GM12891 (cell line): Measurements from ENCODE around the gene TK2.
A peak's percentile ranks its signal among the peaks of the same experiment; 100 is the strongest.

Experiments
- DNase-seq: peaks from one replicate; pipeline ENCODE4 v3.0.0; 2011; ENCODE audit warnings: low spot score; ENCODE audit not compliant: insufficient read length
- FAIRE-seq: peaks from 2 replicates; lab custom pipeline; 2011; peaks lifted over from hg19 to GRCh38; lab: Jason Lieb, UNC
- PAX5 ChIP-seq: IDR thresholded peaks from 2 replicates; pipeline ENCODE4 v1.6.1; 2011; ENCODE audit warnings: low read length, moderate library complexity, mild to moderate bottlenecking; ENCODE audit not compliant: insufficient read depth, severe bottlenecking
- POLR2A ChIP-seq: IDR thresholded peaks from 2 replicates; pipeline ENCODE4 v1.6.1; 2011; ENCODE audit warnings: low read depth, low read length, control low read depth
- POLR2AphosphoS5 ChIP-seq: IDR thresholded peaks from 2 replicates; pipeline ENCODE4 v1.6.1; 2011; ENCODE audit warnings: low read depth, low read length, control low read depth
- POU2F2 ChIP-seq: IDR thresholded peaks from 2 replicates; pipeline ENCODE4 v1.6.1; 2011; ENCODE audit warnings: low read depth, mild to moderate bottlenecking, control low read depth, low read length, moderate library complexity
- SPI1 ChIP-seq: IDR thresholded peaks from 2 replicates; pipeline ENCODE4 v1.6.1; 2011; ENCODE audit warnings: low read depth, low read length, control low read depth
- TAF1 ChIP-seq: IDR thresholded peaks from 2 replicates; pipeline ENCODE4 v1.6.1; 2011; ENCODE audit warnings: low read depth, low read length, control low read depth

The TK2 gene

DNA sequence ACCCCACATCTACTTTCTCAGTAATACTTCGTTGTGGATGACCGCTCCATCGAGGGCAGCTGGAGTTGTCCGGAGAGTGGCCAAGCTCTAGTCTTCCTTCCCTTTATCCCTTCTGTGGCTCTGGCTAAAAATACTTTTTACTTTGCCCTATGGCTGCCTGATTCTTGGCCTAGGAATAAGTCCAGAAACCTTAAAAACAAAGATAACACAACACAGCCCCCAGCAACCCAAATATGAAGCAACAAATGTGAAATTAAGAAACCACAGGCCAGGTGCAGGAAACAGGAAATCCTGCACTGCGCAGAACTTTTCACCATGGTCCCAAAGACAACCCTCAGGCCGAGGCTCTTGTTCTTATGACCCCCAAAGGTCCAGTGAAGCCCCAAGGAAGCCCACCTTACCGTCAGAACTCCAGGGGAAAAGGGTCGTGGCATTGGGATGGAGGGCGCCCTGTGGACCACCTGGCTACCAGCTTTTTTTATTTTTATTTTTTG is 26.0 kb downstream of the TK2 start:
- no peak for DNase-seq
- TF ChIP-seq SPI1 (peak; percentile 49; the same call in 1 of the 2 replicates), POU2F2 (0 out of 2 replicates have a peak, but pooled peaks have one; percentile 59), TAF1 (no peak)
- FAIRE-seq = peak; percentile 83

DNA sequence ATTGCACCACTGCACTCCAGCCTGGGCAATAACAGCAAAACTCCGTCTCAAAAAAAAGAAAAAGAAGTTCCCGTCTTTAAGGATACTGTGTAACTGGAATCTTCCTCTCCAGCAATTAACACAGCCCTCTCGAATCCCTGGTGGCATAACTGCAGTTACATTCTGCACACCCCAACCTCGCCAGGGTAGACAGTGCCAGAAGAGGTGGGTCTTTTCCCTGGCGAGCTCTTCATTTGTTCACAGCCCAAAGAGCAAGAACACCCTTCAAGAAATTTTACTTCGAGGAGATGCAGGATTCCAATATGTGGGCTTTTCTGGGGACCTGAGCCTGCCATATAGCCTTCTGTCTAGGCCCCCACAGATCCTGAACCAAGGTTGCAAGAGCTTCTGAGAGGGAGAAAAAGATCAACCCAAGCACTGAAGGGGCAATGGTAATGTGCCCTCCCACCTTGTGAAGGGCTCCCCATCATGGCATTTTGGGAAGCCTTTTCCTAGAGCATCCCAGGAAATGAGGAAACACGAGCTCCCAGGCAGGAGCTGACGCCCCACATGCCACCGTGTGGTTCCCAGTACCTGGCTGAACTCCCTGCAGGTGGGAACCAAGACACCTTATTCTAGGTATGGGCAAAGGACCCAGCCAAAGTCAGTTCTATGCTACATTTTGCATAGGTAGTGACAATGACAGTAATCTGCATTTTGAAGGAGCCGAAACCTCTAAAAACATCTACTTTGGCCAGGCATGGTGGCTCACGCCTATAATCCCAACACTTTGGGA is 26.9 kb downstream of the TK2 start:
- peak; percentile 47 for FAIRE-seq
- DNase-seq = no peak
- TF ChIP-seq POLR2A (no peak), PAX5 (no peak), POLR2AphosphoS5 (no peak), TAF1 (no peak), POU2F2 (no peak), SPI1 (no peak)

DNA sequence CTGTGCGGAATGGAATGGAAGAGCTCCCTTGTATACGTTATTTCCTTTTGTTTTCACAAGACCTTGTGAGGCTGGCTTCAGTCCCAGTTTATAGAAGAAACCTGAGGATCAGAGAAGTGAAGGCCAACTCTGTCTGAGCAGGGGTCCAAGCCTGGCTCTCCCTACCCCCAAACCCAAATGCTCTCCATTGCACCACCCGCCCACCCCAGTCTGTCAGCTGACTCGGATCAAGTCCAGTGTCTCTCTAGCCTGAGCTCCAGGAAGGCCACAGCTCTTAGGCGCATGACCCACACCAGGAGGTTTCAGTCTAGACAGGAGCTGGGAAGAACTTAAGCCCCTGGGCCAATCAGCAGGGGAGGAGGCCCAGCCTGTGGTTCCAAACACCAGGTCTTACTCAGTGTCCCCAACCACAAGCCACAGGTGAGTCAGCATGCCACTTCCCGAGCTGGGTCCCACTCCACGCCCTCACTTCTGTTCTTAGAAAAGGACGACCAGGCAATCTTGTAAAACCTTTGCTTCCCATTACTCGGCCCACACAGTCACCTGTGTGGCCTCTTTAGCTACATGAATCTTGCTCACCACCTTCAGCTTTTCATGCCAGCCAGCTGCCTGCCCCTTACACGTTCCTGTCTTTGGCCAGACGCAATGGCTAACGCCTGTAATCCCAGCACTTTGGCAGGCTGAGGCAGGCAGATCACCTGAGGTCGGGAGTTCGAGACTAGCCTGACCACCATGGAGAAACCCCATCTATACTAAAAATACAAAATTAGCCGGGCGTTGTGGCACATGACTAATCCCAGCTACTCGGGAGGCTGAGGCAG is 27.8 kb downstream of the TK2 start:
- peak; percentile 61 for TF ChIP-seq PAX5
- TF ChIP-seq SPI1 = peak; percentile 69
- TF ChIP-seq TAF1 = no peak
- no peak for TF ChIP-seq POLR2AphosphoS5
- peak; percentile 83 for TF ChIP-seq POU2F2
- TF ChIP-seq POLR2A = no peak
- peak; percentile 98 for FAIRE-seq

DNA sequence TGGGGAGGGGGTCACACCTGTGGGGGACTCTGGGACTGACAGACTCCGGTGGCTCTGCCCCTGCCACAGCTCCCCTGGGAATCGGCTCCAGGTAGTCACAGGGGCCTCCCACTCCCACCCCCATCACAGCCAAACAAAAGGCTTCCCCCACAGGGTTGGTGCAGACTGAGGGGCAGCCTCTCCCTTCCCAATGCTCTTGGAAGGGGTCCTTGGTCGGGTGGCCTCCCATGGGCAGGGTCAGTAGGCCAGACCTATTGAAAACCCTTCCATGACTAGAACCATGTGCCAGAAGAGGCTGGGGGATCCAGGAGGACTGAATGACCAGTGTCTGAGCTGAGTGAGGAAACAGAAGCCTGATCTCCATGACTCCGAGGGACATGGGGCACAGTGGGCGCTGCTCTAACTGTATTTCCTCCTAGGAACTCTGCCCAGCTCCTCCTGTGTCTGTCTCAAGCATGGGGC is 28.6 kb downstream of the TK2 start:
- no peak for FAIRE-seq
- DNase-seq = no peak
- TF ChIP-seq TAF1 (no peak), POLR2AphosphoS5 (no peak), SPI1 (no peak), POU2F2 (no peak), PAX5 (no peak), POLR2A (no peak)

More for the DNA sequence above, 27.8 kb downstream of the TK2 start:
- DNase-seq = peak; percentile 35

DNA sequence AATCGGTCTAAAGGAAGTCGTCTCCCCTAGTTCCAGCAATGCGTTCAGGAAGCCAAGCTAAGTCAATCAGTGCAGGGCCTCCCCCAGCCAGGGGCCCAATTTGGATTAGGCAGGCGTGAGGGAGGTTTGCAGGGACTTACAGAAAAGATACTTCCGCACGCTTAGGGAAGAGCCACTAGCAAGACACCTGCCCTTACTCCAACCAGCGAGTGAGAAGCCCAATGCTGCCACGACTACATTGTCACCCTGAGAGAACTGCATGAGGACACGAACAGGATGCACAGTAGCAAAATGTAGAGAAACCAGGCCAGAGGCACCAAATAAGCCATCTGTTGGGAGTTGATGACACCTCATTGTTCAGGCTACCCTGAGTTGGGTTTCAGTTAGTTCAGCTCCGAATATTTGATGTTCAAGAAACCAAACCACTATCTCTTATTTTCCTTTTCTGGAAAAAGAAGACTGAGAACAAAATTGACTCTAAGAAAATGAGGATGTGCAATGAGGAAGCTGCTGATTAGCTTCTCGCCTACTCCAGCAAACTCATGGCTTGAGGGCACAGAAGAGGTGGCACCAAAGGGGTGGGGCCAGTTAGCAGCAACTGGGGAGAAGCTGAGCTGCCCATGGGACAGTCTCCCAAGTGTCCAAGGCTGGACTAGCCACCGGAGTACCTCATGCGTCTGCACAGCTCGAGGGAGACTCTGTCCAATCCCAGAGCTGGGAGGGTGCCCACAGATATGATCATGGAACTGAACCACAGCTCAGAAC is 29.3 kb downstream of the TK2 start:
- DNase-seq (no peak), FAIRE-seq (no peak)
- no peak for TF ChIP-seq PAX5
- TF ChIP-seq TAF1 = no peak
- TF ChIP-seq SPI1 = peak; percentile 20; the same call in 1 of the 2 replicates

DNA sequence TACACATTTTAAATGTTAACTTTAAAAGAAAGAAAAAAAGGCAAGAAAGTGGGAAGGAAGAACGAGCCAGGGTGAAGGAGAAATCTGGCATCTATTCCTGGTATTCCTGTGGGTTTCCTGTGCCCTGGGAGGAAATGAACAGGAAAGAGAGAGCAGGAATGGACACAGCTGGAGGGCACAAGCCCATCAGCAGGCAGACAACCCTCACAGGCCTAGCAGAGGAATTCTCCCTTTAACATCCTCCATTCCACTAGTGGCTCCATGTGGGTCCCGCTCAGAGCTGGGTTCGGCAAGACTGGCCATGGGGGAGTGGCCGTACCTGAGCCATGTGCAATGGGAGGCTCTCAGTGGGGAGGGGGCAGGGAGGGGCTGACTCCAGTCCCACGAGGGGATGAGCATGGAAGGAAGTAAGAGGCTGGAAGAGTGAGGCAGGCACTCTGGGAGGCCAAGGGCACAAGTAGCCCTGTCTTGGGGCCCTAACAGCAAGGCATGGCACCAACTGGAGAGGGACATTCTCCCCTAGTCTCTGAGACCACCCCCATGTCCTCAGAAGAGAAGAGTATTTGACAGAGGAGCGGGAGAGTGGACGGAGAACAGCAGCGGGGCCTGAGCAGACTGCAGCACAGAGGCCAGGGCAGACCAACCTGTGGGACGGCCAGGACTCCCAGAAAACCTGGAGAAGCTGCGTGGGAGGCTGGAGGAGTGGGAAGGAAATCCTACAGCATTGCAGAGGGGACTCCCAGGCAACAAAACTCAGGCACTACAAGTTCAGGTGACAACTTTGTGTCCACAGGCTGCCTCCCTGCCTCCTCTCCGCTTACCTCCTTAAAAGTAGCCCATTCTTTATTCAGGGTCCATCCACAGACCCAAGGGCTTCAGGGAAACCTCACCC is 30.2 kb downstream of the TK2 start:
- no peak for TF ChIP-seq POLR2A
- no peak for TF ChIP-seq TAF1
- no peak for TF ChIP-seq POLR2AphosphoS5
- TF ChIP-seq POU2F2 = no peak
- no peak for TF ChIP-seq PAX5
- no peak for TF ChIP-seq SPI1
- FAIRE-seq (no peak), DNase-seq (no peak)

DNA sequence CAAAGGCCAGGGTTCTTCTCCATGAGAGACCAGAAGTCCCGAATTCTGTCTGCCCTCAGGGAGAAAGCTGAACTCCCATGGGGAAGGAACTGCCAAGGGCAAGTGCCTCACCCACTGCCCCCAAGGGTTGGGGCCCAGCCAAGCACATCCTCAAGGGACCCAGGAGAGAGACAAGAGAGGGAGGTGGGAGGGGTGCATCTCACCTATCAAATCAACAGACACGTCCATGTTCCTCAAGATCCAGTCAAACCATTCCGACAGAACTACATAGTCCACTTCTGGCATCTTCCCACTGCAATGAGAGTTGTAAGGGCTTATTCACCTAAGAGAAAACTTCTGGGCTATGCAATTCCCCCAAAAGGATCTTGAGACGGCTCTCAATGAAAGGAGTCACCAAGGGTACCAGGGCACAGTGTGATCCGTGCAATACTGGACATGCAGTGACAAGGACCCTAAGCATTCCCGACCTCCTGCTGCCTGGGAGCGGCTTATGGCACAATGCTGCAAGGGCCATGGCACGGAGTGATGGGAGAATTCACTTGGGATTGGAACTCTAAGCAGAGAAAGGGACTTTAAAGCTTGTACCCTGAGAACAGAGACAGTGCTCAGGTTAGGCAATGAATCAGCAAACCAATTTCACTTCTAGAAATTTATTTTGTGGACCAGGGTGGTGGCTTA is 32.2 kb downstream of the TK2 start:
- TF ChIP-seq TAF1 (no peak), POLR2AphosphoS5 (no peak), PAX5 (no peak), POU2F2 (no peak), POLR2A (no peak), SPI1 (no peak)
- no peak for FAIRE-seq

DNA sequence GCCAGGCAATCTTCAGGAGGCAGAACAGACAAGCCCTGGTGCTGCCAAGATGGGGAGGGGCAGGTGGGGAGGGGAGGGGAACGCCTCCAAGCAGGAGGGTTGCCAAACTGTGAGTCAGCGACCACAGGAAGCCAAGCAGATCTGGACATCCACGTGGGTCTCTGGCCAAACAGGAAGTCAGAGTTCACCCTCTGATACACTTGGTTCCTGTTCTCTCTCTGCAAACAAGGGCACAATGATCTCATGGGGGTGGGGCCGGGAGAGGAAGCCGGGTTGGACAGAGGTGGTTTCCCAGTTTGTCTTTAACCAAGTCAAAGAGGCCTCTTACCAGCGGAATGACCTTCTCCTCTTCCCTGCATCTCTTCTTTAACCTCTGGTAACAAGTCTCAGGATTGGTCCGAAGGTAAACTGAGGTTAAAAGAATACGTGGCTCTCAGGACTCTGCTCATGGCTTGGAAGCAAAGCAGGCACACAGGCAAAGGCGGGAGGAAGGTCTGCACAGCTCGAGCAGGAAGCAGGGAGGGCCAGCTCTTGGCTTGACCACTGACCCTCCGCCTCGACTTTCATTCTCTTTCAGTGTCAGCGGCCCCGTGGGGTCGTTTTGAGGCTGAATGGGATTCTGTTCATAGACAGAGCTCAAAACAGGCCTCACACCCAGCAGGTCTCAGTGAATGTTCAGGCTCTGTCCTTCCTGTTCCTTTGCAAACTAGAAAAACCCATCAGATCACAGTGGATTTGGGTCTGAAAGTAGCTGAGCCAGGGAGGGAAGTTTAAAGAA is 32.9 kb downstream of the TK2 start:
- TF ChIP-seq POLR2AphosphoS5 (no peak; the same call in 1 of the 2 replicates), SPI1 (peak; percentile 85), PAX5 (peak; percentile 98), TAF1 (no peak), POU2F2 (peak; percentile 73; the same call in 1 of the 2 replicates), POLR2A (no peak)
- peak; percentile 97 for FAIRE-seq
- peak; percentile 87 for DNase-seq

More for the DNA sequence above, 32.2 kb downstream of the TK2 start:
- DNase-seq = no peak

DNA sequence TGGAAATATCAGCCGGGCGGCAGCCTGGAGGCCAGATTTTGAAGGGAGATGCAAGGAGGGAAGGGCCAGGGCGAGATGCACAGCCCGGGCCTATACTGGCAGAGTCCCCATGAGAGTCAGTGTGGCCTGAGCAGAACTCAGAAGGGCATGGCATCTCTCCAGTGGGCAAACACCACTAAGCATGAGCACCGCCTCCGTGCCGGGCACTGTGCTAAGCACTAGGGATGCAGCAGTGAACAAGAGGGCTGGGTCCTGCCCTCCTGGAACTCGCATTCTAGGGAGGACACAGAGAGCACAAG is 33.5 kb downstream of the TK2 start:
- FAIRE-seq (no peak), DNase-seq (no peak)
- no peak for TF ChIP-seq POLR2AphosphoS5
- no peak for TF ChIP-seq TAF1
- no peak for TF ChIP-seq POU2F2
